MM.1S (cell line): ENCODE measurements around the gene ZMIZ1.

Source experiments
- EZH2 ChIP-seq: fragments of 300-600 bp; sonication (generic); optimal IDR thresholded peaks from 2 replicates; pipeline ENCODE3; 2017; ENCODE audit warnings: low read depth, mild to moderate bottlenecking, antibody characterized with exemption, low read length, mixed read lengths
- EZH2phosphoT487 ChIP-seq: fragments of 300-600 bp; sonication (generic); IDR thresholded peaks from 2 replicates; pipeline ENCODE4 v1.6.1; 2018; ENCODE audit warnings: antibody characterized with exemption, low read length
- TF ChIP-seq, protein P1 (sequence below): fragments of 300-600 bp; sonication (generic); IDR thresholded peaks from 2 replicates; pipeline ENCODE4 v1.5.1; 2016; ENCODE audit warnings: antibody characterized with exemption, low read length, mixed read lengths

DNA sequence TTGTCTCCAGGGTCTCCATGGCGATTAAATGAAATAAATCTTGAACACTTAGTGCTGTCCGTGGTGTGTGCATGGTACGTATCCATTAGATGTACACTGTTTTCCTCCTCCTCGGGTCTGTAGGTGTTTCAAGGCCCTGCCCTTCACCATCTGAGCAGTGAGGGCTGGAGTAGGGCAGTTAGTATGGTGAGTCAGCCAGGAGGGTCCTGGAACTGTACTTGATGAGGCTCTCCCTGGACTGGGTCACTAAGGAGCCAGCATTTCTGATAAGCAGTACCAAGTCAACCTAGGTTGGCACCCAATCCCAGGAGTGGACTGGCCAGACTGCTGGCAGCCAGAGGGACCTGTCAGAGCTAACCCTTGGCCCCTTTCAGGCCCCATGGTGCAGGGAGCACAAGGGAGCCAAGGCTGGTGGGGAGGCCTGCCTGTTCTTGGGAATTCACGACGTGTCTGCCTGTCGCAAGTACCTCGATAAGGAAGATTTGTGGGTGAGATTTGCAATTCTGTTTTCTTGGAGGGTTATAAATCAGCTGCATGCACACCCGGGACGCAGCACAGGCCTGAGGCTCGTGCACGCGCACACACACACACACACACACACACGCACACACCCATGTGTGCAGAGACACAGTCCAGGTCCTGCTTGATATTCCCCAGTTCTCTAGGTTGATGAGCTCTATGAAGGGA, 114.2 kb downstream of the ZMIZ1 start:
- TF ChIP-seq, protein P1, sequence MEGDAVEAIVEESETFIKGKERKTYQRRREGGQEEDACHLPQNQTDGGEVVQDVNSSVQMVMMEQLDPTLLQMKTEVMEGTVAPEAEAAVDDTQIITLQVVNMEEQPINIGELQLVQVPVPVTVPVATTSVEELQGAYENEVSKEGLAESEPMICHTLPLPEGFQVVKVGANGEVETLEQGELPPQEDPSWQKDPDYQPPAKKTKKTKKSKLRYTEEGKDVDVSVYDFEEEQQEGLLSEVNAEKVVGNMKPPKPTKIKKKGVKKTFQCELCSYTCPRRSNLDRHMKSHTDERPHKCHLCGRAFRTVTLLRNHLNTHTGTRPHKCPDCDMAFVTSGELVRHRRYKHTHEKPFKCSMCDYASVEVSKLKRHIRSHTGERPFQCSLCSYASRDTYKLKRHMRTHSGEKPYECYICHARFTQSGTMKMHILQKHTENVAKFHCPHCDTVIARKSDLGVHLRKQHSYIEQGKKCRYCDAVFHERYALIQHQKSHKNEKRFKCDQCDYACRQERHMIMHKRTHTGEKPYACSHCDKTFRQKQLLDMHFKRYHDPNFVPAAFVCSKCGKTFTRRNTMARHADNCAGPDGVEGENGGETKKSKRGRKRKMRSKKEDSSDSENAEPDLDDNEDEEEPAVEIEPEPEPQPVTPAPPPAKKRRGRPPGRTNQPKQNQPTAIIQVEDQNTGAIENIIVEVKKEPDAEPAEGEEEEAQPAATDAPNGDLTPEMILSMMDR = no peak
- no peak for TF ChIP-seq EZH2
- no peak for TF ChIP-seq EZH2phosphoT487
